RWPE1 (cell line): ENCODE measurements around the gene SMCO2.
A peak's percentile ranks its signal among the peaks of the same experiment; 100 is the strongest.

ENCODE experiments used
- CTCF ChIA-PET: fragments of 350-600 bp; sonication (Branson Sonifier 250); formaldehyde crosslinking; extraction: SDS; loops from one replicate; lab custom pipeline; 2021; lab: Yijun Ruan, JAX
- POLR2A ChIA-PET: fragments of 400-600 bp; formaldehyde crosslinking; extraction: SDS; loops from one replicate; lab custom pipeline; 2020; ENCODE audit warnings: antibody characterized with exemption; ENCODE audit not compliant: low non-redundant PET; lab: Yijun Ruan, JAX
- DNase-seq: peaks from one replicate; pipeline ENCODE4 v3.0.0; 2012; ENCODE audit warnings: low spot score
- H3K27ac ChIP-seq: fragments of 450-650 bp; 2 replicates; pipeline ENCODE4 v1.5.1; 2017
- TF ChIP-seq, protein P1 (sequence below): fragments of 450-650 bp; conservative IDR thresholded peaks from 2 replicates; pipeline ENCODE4 v1.5.1; 2017; ENCODE audit warnings: low read depth, mild to moderate bottlenecking

SMCO2 gene

DNA sequence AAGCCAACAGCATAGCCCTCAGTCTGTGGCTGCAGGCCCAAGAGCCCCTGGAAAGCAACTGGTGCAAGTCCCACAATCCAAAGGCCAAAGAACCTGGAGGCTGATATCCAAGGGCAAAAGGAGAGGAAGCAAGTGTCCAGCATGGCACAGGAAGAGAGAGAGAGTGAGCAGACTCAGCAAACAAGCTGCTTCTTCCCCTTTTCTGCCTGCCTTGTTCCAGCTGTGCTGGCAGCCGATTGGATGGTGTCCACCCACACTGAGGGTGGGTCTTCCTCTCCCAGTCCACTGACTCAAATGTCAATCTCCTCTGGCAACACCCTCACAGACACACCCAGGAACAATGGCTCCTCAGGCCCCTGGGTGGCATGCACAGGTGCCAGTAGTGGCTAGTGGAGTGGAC is 33.5 kb downstream of the SMCO2 start:
- TF ChIP-seq, protein P1, sequence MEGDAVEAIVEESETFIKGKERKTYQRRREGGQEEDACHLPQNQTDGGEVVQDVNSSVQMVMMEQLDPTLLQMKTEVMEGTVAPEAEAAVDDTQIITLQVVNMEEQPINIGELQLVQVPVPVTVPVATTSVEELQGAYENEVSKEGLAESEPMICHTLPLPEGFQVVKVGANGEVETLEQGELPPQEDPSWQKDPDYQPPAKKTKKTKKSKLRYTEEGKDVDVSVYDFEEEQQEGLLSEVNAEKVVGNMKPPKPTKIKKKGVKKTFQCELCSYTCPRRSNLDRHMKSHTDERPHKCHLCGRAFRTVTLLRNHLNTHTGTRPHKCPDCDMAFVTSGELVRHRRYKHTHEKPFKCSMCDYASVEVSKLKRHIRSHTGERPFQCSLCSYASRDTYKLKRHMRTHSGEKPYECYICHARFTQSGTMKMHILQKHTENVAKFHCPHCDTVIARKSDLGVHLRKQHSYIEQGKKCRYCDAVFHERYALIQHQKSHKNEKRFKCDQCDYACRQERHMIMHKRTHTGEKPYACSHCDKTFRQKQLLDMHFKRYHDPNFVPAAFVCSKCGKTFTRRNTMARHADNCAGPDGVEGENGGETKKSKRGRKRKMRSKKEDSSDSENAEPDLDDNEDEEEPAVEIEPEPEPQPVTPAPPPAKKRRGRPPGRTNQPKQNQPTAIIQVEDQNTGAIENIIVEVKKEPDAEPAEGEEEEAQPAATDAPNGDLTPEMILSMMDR = no peak
- ChIA-PET CTCF (no interaction called here), POLR2A (no interaction called here)
- DNase-seq = no peak
- H3K27ac ChIP-seq = no peak overlapping the region

DNA sequence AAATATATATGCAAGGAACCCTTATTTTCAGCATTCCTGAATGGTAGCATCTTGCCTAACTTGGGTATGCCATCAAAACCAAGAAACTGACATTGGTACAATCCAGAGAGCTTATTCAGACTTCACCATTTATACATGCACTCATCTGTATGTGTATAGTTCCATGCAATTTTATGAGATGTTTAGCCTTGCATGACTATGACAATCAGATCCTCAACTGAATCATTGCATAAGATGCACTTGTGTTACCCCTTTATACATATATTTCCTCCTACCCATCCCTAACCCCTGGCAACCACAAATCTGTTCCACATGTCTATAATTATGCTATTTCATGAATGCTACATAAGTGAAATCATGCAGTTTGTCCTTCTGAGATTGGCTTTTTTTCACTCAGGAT is 40.4 kb downstream of the SMCO2 start:
- H3K27ac ChIP-seq = no peak overlapping the region
- POLR2A ChIA-PET = no interaction called here
- DNase-seq = no peak
- CTCF ChIA-PET = no interaction called here
- TF ChIP-seq, protein P1 = no peak

DNA sequence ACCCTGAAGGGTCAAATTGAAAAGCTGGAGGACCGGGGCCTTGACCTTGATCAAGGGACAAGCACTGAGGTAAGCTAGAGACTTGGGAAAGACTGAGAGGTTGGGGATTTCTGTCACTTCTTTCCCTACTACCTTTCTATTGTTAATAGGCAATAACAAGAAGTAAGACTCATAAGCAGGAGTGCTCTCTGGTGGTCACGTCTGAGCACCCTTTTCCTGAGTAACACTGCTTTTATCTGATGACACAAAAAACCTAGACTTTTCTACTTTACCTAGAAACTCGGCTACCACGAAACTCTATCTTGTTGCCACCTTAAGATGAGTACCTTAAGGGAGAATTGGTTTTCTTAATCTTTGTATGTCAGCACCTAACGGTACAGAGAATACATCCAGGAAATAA is 41.9 kb downstream of the SMCO2 start:
- no peak for DNase-seq
- TF ChIP-seq, protein P1 = no peak
- POLR2A ChIA-PET = no interaction called here
- no peak overlapping the region for H3K27ac ChIP-seq
- CTCF ChIA-PET = no interaction called here

DNA sequence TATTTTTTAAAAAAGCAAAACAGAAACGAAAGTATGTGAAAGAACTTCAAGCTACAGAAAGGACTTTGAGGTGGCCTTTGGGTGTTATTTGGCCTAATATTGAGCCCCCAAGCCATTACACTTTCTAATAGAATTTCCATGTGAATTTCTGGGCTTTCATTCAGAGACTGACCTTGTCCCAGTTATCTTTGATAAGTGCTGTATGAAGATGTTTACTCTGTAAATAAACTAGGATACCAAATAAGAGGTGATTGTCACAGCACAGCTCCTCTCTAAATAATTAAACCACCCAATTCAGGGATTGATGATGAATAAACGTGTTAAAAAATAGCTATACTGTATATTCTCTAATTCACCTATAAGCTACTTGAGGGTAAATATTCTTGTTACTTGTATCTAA is 44.7 kb downstream of the SMCO2 start:
- ChIA-PET POLR2A (no interaction called here), CTCF (no interaction called here)
- no peak overlapping the region for H3K27ac ChIP-seq
- DNase-seq = no peak
- TF ChIP-seq, protein P1 = no peak

DNA sequence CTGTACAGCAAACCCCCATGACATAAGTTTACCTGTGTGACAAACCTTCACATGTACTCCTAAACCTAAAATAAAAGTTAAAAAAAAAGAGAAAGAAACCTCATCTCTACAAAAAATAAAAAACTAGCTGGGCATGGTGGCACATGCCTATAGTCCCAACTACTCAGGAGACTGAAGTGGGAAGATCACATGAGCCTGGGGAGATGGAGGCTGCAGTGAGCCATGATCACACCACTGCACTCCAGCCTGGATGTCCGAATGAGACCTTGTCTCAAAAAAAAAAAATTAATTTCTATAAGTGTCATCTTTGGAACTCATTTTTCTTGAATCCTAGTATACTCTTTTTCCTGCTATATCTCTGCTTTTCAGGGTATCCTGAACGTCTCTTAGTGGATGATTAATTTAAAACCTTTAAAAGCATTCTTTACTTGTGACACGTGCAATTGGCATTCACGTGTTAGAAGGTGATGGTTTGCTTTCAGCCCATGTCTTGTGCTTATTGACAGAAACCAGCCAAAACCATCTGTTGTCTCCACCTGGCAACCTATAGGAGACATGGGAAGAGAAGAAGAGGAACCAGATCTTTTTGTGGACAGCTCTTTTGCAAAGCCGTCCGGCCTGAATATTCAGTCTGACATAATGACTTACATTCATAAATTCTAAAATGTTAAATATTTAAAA is 46.9 kb downstream of the SMCO2 start:
- ChIA-PET POLR2A (no interaction called here), CTCF (no interaction called here)
- DNase-seq = peak; percentile 33
- no peak overlapping the region for H3K27ac ChIP-seq
- TF ChIP-seq, protein P1 = no peak

DNA sequence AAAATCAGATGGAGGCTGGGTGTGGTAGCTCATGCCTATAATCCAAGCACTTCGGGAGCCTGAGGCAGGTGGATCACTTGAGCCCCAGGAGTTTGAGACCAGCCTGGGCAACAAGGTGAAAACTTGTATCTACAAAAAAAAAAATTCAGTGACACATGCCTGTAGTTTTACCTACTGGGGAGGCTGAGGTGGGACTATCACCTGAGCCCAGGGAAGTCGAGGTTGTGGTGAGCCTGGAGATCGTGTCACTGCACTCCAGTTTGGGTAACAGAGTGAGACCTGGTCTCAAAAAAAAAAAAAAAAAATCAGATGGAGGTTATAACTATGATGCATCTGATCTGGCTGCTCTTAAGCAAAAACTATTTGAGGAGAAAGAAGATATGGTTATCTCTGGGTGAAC is 50.9 kb downstream of the SMCO2 start:
- ChIA-PET POLR2A (no interaction called here), CTCF (no interaction called here)
- no peak overlapping the region for H3K27ac ChIP-seq
- DNase-seq = no peak
- TF ChIP-seq, protein P1 = no peak
